ENCODE measurements around the gene GALK2.

- TF ChIP-seq POLR2A (IDR thresholded peaks at IDR 0.05; ENCODE audit: low read depth, low read length), result no peak
- TF ChIP-seq POLR2AphosphoS5 (IDR thresholded peaks at IDR 0.05; ENCODE audit: low read depth, low read length), result no peak
- TF ChIP-seq TAF1 (IDR thresholded peaks at IDR 0.05; ENCODE audit: borderline replicate concordance, low read depth, low read length), result no peak
Measured at GRCh38 chr15:49188933-49189332, 18.9 kb downstream of the GALK2 start.
